ENCODE measurements around the gene TMEM38B. TPM values are rescaled to one million over a fixed set of nuclear protein-coding genes. Genes with fewer than 3 reads are reported as not detected.

The TMEM38B gene
- total RNA-seq, 1 donor = 17.7 TPM

GRCh38 chr9:105661011-105661410 is 33.3 kb upstream of the TMEM38B start:
- no peak for DNase-seq (ENCODE audit: low read depth)
- no peak for TF ChIP-seq CTCF (IDR thresholded peaks at IDR 0.05; ENCODE audit: insufficient read depth, low read length)
- H3K4me3 ChIP-seq (ENCODE audit: low read depth, low read length) = no peak overlapping the region

DNA sequence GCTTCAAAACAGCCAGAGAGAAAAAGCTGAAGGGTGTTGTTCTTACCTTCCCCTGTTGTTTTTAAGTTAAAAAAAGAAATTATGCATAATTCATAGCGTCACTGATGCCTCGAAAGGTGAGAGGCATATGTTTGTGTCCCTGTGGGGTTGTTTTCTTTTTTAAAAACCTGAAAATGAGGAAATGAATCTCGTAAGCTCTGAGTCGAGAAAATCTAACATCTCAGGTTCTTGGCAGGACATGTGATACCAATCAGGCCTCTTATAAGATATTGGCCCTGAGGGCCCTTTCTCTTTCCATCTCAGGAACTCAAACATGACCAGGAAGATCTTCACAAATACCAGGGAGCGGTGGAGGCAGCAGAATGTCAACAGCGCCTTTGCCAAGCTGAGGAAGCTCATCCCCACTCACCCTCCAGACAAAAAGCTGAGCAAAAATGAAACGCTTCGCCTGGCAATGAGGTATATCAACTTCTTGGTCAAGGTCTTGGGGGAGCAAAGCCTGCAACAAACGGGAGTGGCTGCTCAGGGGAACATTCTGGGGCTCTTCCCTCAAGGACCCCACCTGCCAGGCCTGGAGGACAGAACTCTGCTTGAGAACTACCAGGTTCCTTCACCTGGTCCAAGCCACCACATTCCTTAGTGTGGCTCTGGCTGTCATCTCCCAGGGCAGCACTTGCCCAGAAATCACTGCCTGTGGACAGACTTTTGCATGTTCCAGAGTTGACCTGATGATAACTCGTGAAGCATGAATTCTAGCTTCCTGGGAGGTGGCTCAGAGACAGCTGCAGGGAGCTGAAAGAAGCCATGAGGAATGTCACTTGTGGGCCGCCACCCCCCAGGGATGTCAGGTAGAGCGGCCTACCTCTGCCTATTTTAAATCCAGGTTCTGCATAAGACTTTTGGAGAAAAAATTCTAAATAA is 31.9 kb upstream of the TMEM38B start, which contains the start of gene TAL2:
Gene TAL2 (plus strand): TSS at position 274 of the 921 bp plus-strand sequence. CDS start 40 bp downstream, at position 314.
- no peak for TF ChIP-seq CTCF (IDR thresholded peaks at IDR 0.05; ENCODE audit: insufficient read depth, low read length)

GRCh38 chr9:105663914-105664313 is 30.4 kb upstream of the TMEM38B start:
- H3K4me3 ChIP-seq (ENCODE audit: low read depth, low read length) = no peak overlapping the region
- TF ChIP-seq CTCF (IDR thresholded peaks at IDR 0.05; ENCODE audit: insufficient read depth, low read length) = no peak
- no peak for DNase-seq (ENCODE audit: low read depth)

More for the DNA sequence above, 31.9 kb upstream of the TMEM38B start, which contains the start of gene TAL2:
- H3K4me3 ChIP-seq (ENCODE audit: low read depth, low read length) = no peak within 1 kb of the TSS
- no peak for DNase-seq (ENCODE audit: low read depth)

- DNase-seq (ENCODE audit: low read depth) = no peak
Observed at GRCh38 chr9:105667867-105668266, 26.5 kb upstream of the TMEM38B start.

GRCh38 chr9:105670315-105670714 is 24.0 kb upstream of the TMEM38B start:
- TF ChIP-seq CTCF (IDR thresholded peaks at IDR 0.05; ENCODE audit: insufficient read depth, low read length) = no peak
- no peak for DNase-seq (ENCODE audit: low read depth)
- no peak overlapping the region for H3K4me3 ChIP-seq (ENCODE audit: low read depth, low read length)

More at GRCh38 chr9:105667867-105668266, 26.5 kb upstream of the TMEM38B start:
- H3K4me3 ChIP-seq (ENCODE audit: low read depth, low read length) = no peak overlapping the region
- TF ChIP-seq CTCF (IDR thresholded peaks at IDR 0.05; ENCODE audit: insufficient read depth, low read length) = no peak

GRCh38 chr9:105670775-105671174 is 23.6 kb upstream of the TMEM38B start:
- no peak overlapping the region for H3K4me3 ChIP-seq (ENCODE audit: low read depth, low read length)
- TF ChIP-seq CTCF (IDR thresholded peaks at IDR 0.05; ENCODE audit: insufficient read depth, low read length) = no peak
- DNase-seq (ENCODE audit: low read depth) = no peak

All from fibroblast of the aortic adventitia (primary cell).